Naive thymus-derived CD4-positive, alpha-beta T cell (primary cell): ENCODE results near the gene SEC24C. TPM values are rescaled to one million over a fixed set of nuclear protein-coding genes. Genes with fewer than 3 reads are reported as not detected.

Source experiments
- polyA plus RNA-seq, 2 donors: library from polyadenylated mRNA; unstranded; fragments of 300-500 nt; fragmentation: Illumina TruSeq; gene quantifications; one replicate each; pipeline ENCODE4 v1.2.3, GENCODE V29; 2021
- total RNA-seq, 6 experiments: library from RNA in 5 of 6; stranded (reverse) in 5 of 6; gene quantifications; 1 replicate in 5 of 6; 2 replicates in 1 of 6; pipeline ENCODE4 v1.2.3 and lab custom pipeline; 2021 to 2026

Gene SEC24C
- total and polyA plus RNA-seq, 7 experiments from 2014 or later = 23.3 to 122 (median 82.2) TPM

Other genes starting within 250 kb of the SEC24C start
- 10 to 100 TPM; 25.7 to 44.5 (median 41.4) TPM for gene PPP3CB, start 248.3 kb upstream of the SEC24C start, total RNA-seq
- gene PPP3CB, start 248.3 kb upstream of the SEC24C start, polyA plus RNA-seq = 1 to 10 TPM; 6.2 to 6.3 TPM
- 1 to 10 TPM; 3.0 to 6.7 (median 4.3) TPM for gene USP54, start 153.0 kb upstream of the SEC24C start, total RNA-seq
- 1 to 10 TPM in 1 of 2 donors, under 1 TPM in 1; 0.41 to 1.9 TPM for gene USP54, start 153.0 kb upstream of the SEC24C start, polyA plus RNA-seq
- gene MYOZ1, start 102.9 kb upstream of the SEC24C start, total RNA-seq = not detected
- gene MYOZ1, start 102.9 kb upstream of the SEC24C start, polyA plus RNA-seq = not detected
- under 1 TPM in 2 of 5 experiments, not detected in 3; 0.08 to 0.12 TPM for gene SYNPO2L, start 88.3 kb upstream of the SEC24C start, total RNA-seq
- gene SYNPO2L, start 88.3 kb upstream of the SEC24C start, polyA plus RNA-seq = not detected
- 10 to 100 TPM in 3 of 5 experiments, 1 to 10 TPM in 2; 7.8 to 16.6 (median 10.5) TPM for gene AGAP5, start 46.3 kb upstream of the SEC24C start, total RNA-seq
- gene AGAP5, start 46.3 kb upstream of the SEC24C start, polyA plus RNA-seq = not detected
- gene CHCHD1, start 37.7 kb downstream of the SEC24C start, total RNA-seq = 10 to 100 TPM in 3 of 5 experiments, 1 to 10 TPM in 2; 5.6 to 31.4 (median 14.9) TPM
- gene CHCHD1, start 37.7 kb downstream of the SEC24C start, polyA plus RNA-seq = 10 to 100 TPM; 40.5 to 49.6 TPM
- gene ZSWIM8, start 41.2 kb downstream of the SEC24C start, total RNA-seq = 100 to 1,000 TPM in 1 of 5 experiments, 10 to 100 TPM in 4; 70.9 to 102 (median 83.2) TPM
- gene ZSWIM8, start 41.2 kb downstream of the SEC24C start, polyA plus RNA-seq = 10 to 100 TPM in 1 of 2 donors, 1 to 10 TPM in 1; 9.9 to 27.9 TPM
- gene NDST2, start 67.2 kb downstream of the SEC24C start, total RNA-seq = 100 to 1,000 TPM in 3 of 5 experiments, 10 to 100 TPM in 2; 74.2 to 117 (median 104) TPM
- 10 to 100 TPM; 23.1 to 34.3 TPM for gene NDST2, start 67.2 kb downstream of the SEC24C start, polyA plus RNA-seq
- 10 to 100 TPM; 44.6 to 70.9 (median 61.9) TPM for gene CAMK2G, start 130.2 kb downstream of the SEC24C start, total RNA-seq
- gene CAMK2G, start 130.2 kb downstream of the SEC24C start, polyA plus RNA-seq = 1 to 10 TPM; 5.6 to 6.3 TPM
- under 1 TPM; 0.42 to 0.97 (median 0.78) TPM for gene PLAU, start 166.8 kb downstream of the SEC24C start, total RNA-seq
- not detected for gene PLAU, start 166.8 kb downstream of the SEC24C start, polyA plus RNA-seq